GM21515 (cell line): ENCODE results near the gene STXBP5.
A peak's percentile ranks its signal among the peaks of the same experiment; 100 is the strongest.

ENCODE experiments used
- ATAC-seq: cut with Tn5 transposase; IDR thresholded peaks from one replicate; pipeline ENCODE4 v1.9.1; 2021; ENCODE audit not compliant: unreplicated experiment

STXBP5 gene

DNA sequence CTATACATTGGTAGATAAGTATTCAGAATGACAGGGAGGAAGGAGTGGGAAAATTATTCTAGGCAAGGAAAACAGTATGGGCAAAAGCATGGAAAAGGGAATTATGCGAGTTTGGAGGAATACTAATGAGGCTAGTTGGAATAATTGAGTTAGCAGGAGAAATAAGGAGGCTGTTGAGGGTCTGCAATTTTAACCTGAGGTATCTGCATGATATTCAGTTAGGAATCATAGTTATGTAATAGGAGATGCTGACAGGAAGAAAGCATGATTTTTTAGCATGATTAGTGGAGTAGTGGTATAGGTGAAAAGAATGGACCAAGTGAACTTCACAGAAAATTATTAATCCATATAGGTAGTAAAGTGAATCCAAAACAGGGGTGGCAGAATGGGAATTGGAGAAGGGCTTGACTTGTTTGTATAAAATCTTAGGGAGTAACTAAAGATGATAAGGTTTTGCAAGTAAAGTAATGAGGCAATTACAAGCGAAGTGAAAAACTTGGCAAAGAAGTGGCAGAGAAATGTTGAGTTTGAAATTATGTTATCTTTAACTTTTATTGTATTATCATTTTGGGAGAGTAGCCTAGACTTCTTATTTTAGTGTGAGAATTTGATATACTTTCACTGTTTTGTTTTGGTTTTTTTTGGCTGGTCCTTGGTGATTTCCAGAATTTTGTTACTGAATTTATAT, 5.7 kb downstream of the STXBP5 start:
- no peak for ATAC-seq

DNA sequence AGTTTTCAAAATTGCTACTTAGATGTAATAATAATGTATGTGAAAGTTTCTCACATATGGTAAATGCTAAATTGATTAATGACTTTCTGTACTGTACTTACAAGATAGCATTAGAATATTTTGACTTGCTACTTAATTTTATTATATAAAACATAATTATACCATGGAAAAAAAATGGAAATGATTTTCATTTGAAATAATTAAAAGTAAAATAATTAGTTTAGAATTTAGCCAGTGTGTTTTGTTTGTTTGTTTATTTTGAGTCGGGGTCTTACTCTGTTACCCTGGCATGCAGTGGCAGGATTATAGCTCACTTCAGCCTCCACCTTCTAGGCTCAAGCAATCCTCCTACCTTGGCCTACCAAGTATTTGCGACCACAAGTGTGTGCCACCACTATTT, 7.1 kb downstream of the STXBP5 start:
- no peak for ATAC-seq

DNA sequence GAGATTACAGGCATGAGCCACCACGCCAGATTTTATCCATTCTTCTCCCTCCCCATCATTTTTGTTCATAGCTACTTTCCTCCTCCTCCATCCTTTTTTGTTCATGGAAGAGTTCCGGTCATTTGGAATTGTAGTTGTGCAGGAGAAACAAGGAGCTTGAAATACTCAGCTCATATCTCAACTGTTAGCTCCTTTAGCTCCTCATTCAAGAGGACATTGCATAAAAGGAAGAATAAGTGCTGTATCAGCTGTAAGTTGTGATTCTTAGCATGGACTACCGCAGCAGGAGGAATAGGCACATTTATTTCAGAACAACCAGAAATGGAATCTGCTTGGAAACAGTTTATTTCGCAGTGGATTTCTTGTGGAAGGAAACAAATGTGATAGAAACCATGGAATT, 7.6 kb downstream of the STXBP5 start:
- ATAC-seq, result no peak

DNA sequence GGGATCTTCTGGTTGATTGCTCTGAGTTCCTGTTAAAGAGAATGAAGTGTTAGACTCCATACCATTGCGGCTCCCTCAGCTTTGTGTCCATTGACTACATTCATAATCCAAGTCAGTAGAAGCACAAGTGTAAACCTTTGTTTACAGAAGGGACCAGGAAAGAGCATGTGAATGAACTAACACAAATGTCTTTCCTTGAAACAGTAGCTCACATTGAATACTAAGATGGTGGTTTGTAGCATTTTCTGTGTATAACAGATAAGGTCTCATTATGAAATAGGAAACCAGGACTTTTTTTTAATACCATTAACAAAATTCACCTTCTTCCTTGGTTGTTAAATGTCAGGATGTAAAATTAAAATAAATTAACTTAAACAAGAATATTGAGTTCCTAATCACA, 8.4 kb downstream of the STXBP5 start:
- no peak for ATAC-seq

DNA sequence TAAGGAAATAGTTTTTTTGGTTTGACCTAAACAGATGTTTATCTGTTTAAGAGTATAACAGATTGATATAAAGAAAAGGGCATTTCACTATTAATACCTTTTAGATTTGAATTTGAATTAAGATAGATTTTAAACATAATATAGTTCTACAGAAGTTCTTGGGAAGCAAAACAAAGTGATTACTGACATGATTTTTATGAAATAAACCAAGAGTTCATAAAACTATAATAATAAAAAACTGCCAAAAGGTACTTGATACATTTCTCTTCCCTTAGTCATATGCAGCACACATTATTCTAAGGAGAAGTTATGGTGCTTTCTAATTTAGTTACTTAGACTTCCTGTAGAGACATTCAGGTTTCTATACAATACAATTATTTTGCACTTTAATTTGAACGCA, 9.6 kb downstream of the STXBP5 start:
- no peak for ATAC-seq

DNA sequence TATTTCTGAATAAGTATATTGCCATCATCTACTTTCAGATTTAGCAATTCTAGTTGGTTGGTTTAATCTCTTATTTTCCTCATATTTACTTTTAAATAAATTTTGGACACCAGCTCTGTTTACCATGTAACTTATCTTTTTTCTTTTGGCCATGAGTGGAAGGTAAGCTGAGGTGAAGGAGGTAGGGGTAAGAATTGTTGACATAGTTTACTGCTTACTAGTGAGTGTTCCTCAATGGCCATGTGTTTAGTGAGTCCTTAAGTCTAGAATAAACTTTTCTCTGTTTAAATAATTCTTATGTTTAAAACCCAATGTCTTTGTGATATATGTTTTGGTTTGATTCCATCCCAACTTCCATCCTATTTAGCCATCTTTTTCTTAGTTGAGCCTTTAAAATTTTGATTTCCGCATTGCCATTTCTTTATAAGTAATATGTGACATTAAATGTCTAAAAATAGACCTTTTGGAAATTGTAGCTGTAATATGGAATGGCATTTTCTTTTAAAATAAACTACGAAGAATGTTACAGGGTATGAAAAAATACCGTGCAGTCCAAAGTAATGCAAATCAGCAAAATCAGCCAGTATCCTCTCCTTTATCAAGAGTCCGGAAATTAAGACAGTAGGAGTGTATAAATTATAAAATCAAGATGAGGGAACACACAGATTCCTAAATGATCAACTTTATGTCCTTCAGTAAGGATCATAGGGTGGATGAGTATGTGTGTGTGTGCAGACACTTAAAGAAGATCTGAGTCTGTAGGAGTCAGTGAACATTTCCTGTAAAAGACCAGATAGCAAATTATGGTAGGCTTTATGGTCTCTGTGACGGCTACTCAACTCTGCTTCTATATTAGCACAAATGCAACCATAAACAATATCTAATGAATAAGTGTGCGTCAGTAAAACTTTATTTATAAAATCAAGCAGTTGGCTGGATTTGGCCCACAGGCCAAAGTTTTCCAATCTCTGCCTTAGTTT, 10.3 kb downstream of the STXBP5 start:
- no peak for ATAC-seq

DNA sequence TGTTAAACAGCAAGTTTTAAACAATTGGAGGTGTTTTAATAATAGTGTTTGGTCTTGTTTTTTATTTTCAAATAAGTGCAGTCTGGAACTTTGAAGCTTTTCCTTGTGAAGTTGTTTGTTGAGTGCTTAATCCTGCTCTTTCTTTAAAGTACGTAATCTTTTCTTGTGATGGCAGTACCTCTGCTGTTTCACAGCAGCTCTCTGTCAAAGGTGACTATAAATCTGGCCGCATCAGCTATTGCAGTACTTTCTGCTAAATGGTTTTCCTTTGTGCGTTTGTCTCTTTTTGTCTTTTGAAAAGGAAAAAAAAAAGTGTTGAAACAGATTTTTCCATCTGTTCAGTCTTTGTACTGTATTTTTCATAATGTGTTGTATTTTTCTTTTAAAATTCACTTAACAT, 12.7 kb downstream of the STXBP5 start:
- ATAC-seq, result no peak

DNA sequence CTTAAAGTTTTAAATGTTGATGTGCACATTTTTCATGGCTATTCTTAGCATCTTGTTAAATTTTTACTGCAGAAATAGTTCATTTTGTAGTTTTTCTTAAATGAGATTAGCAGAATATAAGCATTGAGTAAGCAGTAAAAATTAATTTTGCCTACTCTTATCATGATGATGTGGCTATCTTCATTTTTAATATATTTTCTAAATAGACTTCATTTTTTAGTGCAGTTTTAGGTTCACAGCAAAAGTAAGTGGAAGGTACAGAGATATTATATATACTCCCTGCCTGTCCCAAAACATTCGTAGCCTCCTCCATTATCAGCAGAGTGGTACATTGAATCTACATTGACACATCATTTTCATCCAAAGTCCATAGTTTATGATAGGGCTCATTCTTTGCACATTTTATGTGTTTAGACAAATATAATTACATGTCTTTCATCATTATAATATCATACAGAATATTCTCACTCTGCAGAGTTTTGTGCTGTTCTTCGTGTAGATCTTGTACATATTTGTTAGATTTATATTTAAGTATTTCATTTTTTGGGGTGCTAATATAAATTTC, 13.7 kb downstream of the STXBP5 start:
- no peak for ATAC-seq

DNA sequence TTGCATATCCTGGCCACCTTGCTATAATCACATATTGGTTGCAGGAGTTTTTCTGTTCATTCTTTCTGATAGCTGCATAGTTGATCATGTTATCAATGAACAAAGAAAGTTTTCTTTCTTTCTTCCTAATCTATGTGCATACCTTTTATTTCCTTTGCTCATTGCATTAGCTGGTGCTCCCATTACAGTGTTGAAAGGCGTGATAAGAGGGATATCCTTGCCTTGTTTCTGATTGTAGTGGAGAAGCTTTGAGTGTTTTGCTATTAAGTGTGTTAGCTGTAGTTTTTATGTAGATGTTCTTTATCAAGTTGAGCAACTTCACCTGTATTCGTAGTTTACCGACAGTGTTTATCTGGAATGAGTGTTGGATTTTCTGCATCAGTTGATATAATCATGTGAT, 14.6 kb downstream of the STXBP5 start:
- no peak for ATAC-seq

DNA sequence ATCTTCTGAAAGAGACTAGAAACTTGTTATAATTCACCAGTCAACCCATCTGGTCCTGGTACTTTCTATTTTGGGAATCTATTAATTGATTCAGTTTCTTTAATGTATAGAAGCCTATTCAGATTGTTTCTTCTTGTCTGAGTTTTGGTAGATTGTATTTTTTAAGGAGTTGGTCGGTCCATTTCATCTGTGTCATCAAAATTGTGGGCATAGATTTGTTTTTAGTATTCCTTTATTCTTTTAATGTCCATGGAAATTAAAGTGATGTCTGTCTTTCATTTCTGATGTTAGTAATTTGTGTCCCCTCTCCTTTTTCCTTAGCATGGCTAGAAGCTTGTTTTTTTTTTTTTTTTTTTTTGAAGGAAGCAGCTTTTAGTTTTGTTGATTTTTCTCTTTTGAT, 15.2 kb downstream of the STXBP5 start:
- ATAC-seq, result no peak

DNA sequence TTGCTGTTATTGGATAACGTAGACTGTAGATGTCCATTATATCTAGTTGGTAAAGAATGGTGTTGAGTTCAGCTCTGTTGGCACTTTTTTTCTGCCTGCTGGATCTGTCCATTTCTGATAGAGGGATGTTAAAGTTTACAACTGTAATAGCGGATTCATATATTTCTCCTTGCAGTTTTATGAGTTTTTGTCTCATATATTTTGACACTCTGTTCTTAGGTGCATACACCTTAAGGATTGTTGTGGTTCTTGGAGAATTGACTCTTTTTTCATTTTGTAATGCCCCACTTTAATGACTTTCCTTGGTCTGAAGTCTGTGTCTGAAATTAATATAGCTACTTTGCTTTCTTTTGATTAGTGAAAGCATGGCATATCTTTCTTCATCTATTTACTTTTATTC, 16.1 kb downstream of the STXBP5 start:
- no peak for ATAC-seq

DNA sequence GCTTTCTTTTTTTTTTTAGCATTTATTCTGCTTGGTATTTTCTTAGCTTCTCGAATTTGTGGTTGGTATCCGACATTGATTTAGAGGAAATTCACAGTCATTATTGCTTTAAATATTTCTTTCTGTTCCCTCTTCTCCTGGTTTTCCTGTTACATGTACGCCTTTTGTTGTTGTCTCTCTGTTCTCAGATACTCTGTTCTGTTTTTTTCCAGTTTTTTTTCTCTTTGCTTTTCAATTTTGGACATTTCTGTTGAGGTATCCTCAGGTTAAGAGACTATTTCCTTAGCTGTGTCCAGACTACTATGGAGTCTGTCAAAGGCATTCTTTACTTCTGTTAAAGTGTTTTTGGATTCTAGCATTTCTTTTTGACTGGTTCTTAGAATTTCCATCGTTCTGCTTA, 17.5 kb downstream of the STXBP5 start:
- no peak for ATAC-seq

DNA sequence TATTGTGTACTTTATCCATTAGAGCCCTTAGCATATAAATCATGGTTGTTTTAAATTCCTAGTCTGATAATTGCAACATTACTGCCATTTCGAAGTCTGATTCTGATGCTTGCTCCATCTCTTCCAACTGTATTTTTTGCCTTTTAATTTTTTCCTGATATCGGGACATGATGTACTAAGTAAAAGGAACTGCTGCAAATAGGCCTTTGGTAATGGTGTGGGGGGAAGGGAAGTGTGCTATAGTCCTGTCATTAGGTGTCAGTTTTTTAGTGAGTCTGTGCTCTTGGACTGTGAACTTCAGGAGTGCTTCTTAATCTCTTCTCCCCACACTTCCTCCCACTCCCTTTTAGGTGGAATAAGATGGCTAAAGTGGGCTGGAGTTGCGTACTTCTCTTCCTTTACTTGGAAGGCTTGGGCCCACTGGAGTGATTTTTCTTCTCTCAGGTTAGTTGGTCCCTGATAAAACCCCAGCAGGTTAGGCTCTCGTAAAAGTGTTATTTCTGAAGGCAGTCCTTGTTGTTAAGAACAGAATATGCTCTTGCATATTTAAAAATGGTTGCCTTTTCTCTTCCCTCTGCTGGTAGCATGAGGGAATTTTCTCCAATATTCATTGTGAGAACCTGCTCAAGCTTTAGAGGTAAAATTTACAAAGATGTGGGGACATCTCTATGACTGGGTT, 18.1 kb downstream of the STXBP5 start:
- peak; percentile 68 for ATAC-seq

DNA sequence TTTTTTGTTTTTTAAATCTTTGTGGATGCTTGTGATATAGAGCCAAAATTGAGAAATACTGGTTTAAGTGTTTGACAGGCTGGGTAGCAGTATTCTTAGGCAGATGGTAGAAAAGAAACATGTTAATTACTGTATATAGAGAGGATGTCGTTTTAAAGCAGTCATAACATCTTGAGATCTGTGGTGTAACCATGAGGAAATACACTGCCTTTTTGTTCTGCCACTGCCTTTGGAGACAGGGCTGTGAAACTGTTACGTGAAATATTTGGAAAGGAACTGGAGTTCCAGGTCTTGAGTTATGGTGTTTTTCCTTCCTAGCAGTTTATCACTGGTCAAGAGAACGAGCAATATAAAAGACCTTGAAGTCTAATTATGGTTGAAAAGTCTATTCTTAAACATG, 19.5 kb downstream of the STXBP5 start:
- ATAC-seq, result no peak

DNA sequence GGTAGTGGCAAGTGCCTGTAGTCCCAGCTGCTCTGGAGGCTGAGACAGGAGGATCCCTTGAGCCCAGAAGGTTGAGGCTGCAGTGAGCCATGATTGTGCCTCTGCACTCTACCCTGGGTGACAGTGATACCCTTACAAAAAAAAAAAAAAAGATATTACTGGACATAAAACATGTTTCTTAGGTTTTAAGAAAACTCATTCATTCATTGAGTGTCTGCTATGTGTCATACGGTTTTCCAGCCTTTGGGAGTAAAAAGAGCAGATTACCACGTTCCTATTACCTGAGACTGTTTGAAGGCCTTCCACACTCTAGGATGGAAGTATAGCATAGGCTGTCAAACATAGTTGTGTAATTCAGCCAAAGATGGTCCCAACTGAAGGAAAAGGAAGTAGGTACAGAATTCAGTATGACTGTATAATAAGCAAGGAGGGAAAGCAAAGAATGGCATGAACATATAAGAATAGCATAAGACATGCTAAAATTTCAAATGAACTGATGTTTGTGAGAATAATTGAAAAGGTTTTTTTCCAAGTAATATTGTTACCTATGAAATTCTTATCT, 22.0 kb downstream of the STXBP5 start:
- no peak for ATAC-seq

DNA sequence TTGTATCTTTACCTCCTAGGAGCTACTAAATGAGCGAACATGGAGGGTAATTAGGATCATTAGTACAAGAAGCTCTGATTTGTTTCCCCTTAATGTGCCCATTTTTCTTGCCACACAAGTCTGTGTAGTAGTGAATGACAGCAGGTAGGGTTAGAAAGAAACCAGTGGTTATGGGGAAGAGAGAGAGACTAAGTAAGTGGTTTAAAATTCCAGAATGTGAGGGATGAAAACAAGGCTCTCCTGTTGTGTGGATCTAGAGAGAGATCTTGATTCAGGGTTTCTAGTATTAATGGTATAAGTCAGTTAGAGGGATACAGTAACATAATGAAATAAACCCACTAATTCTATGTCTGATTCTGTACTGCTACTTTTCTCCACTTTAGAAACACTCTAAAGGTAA, 22.7 kb downstream of the STXBP5 start:
- ATAC-seq, result no peak

DNA sequence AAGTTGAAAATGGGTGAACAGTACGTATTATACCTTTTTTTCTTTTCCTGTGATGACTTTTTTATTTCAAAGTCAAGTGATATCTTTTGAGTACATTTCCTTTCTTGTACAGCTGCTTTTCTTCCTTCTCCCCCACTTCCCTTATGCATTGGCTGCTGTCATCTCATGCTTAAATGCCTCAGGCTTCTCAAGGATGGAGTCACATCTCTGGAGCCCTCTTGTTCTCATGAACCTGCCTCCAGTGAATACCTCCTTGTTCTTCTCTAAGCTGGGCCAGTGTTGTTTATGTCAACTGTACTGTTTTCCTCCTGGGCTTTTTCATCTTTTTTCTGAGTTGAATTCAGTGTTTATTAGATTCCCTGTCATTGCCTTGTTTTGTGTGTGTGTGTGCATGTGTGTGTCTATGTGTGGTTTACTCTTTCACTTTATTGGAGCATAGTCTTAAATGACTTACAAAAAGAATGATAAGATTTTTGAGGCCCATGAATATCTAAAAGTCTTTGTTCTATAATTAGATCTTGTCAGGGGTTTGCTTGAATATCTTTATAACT, 23.6 kb downstream of the STXBP5 start:
- no peak for ATAC-seq

DNA sequence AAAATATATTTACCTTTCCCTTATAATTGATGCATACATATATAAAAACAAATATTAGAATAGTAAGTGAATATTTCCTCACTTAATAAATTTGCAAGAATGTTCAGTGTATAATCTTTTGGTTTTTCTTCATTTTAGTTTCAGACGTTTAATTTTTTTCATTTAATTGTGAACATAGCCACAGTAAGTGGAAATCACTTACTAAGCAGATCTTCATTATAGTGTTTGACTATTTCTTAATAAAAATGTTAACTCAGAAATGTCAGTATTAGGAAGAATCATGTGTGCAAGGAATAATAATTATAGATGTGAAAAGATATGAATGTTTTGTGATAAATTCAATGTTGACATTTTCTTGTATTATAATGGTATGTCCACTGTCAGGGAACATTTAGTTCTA, 27.4 kb downstream of the STXBP5 start:
- no peak for ATAC-seq

DNA sequence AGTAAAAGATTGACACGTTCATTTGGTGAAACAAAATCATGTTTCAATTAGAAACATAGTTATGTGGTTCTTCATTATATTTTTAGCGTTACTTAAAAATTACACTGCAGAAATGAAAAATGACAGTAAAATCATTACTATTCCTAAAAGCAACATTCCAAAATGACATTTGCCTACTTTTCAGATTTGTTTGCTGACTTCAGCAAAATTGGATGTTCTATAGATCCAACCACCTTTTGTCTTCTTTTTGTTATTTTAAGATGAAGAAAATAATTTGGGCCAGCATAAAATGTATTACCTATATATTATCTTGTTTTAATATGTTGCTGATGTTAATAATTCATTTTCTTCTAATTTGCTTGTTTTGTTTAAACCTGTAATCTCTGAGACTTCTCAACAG, 30.5 kb downstream of the STXBP5 start:
- ATAC-seq, result no peak

DNA sequence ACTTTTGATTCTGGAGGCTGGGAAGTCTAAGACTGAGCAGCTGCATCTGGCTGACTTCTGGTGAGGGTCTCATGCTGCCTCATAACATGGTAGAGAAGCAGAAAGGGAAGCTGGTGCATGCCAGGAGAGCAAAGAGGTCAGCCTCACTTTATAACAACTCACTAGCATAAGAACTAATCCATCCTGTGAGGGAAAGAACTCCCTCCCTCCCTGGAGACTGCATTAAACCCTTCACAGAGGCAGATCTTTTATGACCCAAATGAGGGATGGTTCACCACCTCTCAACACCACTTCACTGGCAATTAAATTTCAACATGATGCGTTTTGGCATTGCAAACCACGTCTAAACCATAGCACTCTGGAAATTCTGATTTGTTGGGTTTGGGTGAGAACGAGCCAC, 33.9 kb downstream of the STXBP5 start:
- ATAC-seq, result no peak

DNA sequence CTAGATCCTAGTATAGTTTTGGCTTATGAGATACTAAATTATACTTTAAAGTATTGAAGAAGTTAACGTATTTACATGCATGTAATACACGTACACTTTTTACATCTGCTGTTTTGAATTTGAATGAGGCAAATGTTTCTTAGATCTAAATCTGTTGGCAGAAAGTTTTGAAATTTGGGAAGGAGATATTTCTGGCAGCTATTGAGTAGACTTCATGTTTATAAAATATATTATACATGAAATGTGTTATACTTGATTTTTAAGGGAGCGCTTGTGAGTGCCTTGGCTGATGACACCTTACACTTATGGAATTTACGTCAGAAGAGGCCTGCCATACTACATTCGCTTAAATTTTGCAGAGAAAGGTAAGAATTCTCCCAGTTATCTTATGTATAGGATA, 34.7 kb downstream of the STXBP5 start:
- no peak for ATAC-seq
